Effector memory CD4-positive, alpha-beta T cell (primary cell): ENCODE measurements around the gene CDK5R1.

Experiments
- DNase-seq, 3 donors: peaks; one replicate each; pipeline ENCODE4 v3.0.0-alpha.2; 2020
- H3K27ac ChIP-seq: 2 replicates; pipeline ENCODE4 v1.7.0; 2013; ENCODE audit warnings: mild to moderate bottlenecking, low read length, moderate library complexity; ENCODE audit not compliant: insufficient read depth, poor library complexity, severe bottlenecking
- H3K27me3 ChIP-seq: replicated peaks from 2 replicates; pipeline ENCODE4 v1.7.0; 2013; ENCODE audit warnings: mild to moderate bottlenecking, low read length; ENCODE audit not compliant: insufficient read depth, control insufficient read depth, poor library complexity, severe bottlenecking
- H3K36me3 ChIP-seq: 2 replicates; pipeline ENCODE4 v1.7.0; 2013; ENCODE audit warnings: mild to moderate bottlenecking, low read length, moderate library complexity; ENCODE audit not compliant: control insufficient read depth, insufficient read depth
- H3K4me1 ChIP-seq: 2 replicates; pipeline ENCODE4 v1.7.0; 2013; ENCODE audit warnings: low read length, mild to moderate bottlenecking; ENCODE audit not compliant: control insufficient read depth, insufficient read depth, poor library complexity, severe bottlenecking
- H3K4me3 ChIP-seq: 2 replicates; pipeline ENCODE4 v1.7.0; 2013; ENCODE audit warnings: low read length, low read depth, mild to moderate bottlenecking; ENCODE audit not compliant: insufficient read depth, poor library complexity, severe bottlenecking
- H3K9me3 ChIP-seq: 2 replicates; pipeline ENCODE4 v1.7.0; 2013; ENCODE audit warnings: mild to moderate bottlenecking, low read length, moderate library complexity; ENCODE audit not compliant: control insufficient read depth

Gene CDK5R1

GRCh38 chr17:32502013-32502412, 15.2 kb downstream of the CDK5R1 start:
- no peaks in the 10 kb centered on the region for H3K9me3 ChIP-seq
- H3K36me3 ChIP-seq: no peaks in the 10 kb centered on the region
- H3K4me1 ChIP-seq: peaks cover 39% of the 10 kb centered on the region
- DNase-seq: no peak
- H3K27me3 ChIP-seq: no peaks in the 10 kb centered on the region
- H3K4me3 ChIP-seq: no peak overlapping the region
- H3K27ac ChIP-seq: peak overlapping the region; percentile 13

GRCh38 chr17:32502710-32503109, 15.9 kb downstream of the CDK5R1 start:
- H3K9me3 ChIP-seq: no peaks in the 10 kb centered on the region
- H3K4me1 ChIP-seq: peaks cover 39% of the 10 kb centered on the region
- H3K27me3 ChIP-seq: no peaks in the 10 kb centered on the region
- H3K27ac ChIP-seq: peak overlapping the region; percentile 68
- DNase-seq: no peak
- H3K36me3 ChIP-seq: no peaks in the 10 kb centered on the region
- H3K4me3 ChIP-seq: no peak overlapping the region

GRCh38 chr17:32503251-32504165, 16.7 kb downstream of the CDK5R1 start:
- Histone ChIP-seq H3K27ac (peak overlapping the region; percentile 68), H3K4me1 (peaks cover 39% of the 10 kb centered on the region), H3K4me3 (no peak overlapping the region)

GRCh38 chr17:32504166-32504990, 17.6 kb downstream of the CDK5R1 start:
- H3K4me3 ChIP-seq: no peak overlapping the region
- no peaks in the 10 kb centered on the region for H3K9me3 ChIP-seq
- H3K27me3 ChIP-seq: no peaks in the 10 kb centered on the region
- no peak for DNase-seq
- no peaks in the 10 kb centered on the region for H3K36me3 ChIP-seq
- H3K27ac ChIP-seq: peak overlapping the region; percentile 68
- H3K4me1 ChIP-seq: peaks cover 39% of the 10 kb centered on the region

More at GRCh38 chr17:32503251-32504165, 16.7 kb downstream of the CDK5R1 start:
- H3K36me3 ChIP-seq: no peaks in the 10 kb centered on the region
- peak in 1 of 3 donors; percentile 17 for DNase-seq
- no peaks in the 10 kb centered on the region for H3K9me3 ChIP-seq
- no peaks in the 10 kb centered on the region for H3K27me3 ChIP-seq

- Histone ChIP-seq H3K4me1 (peaks cover 24% of the 10 kb centered on the region), H3K36me3 (no peaks in the 10 kb centered on the region), H3K4me3 (no peak overlapping the region), H3K27me3 (no peaks in the 10 kb centered on the region), H3K9me3 (no peaks in the 10 kb centered on the region), H3K27ac (no peak overlapping the region)
- DNase-seq: no peak
Measured at GRCh38 chr17:32508926-32509325, 22.1 kb downstream of the CDK5R1 start.

GRCh38 chr17:32510466-32510865, 23.7 kb downstream of the CDK5R1 start:
- peaks cover 8% of the 10 kb centered on the region for H3K4me1 ChIP-seq
- DNase-seq: no peak
- H3K9me3 ChIP-seq: no peaks in the 10 kb centered on the region
- no peak overlapping the region for H3K4me3 ChIP-seq
- H3K27ac ChIP-seq: no peak overlapping the region
- H3K27me3 ChIP-seq: no peaks in the 10 kb centered on the region
- H3K36me3 ChIP-seq: no peaks in the 10 kb centered on the region

- Histone ChIP-seq H3K9me3 (no peaks in the 10 kb centered on the region), H3K27ac (no peak overlapping the region), H3K4me1 (peaks cover 13% of the 10 kb centered on the region), H3K36me3 (no peaks in the 10 kb centered on the region), H3K27me3 (no peaks in the 10 kb centered on the region), H3K4me3 (no peak overlapping the region)
- no peak for DNase-seq
Measured at GRCh38 chr17:32512328-32512727, 25.5 kb downstream of the CDK5R1 start.

- no peak overlapping the region for H3K27ac ChIP-seq
- DNase-seq: no peak
- H3K4me3 ChIP-seq: no peak overlapping the region
- H3K36me3 ChIP-seq: no peaks in the 10 kb centered on the region
- H3K9me3 ChIP-seq: no peaks in the 10 kb centered on the region
- no peaks in the 10 kb centered on the region for H3K27me3 ChIP-seq
- H3K4me1 ChIP-seq: peaks cover 25% of the 10 kb centered on the region
Measured at GRCh38 chr17:32513579-32513978, 26.8 kb downstream of the CDK5R1 start.

GRCh38 chr17:32514606-32515005, 27.8 kb downstream of the CDK5R1 start:
- Histone ChIP-seq H3K4me3 (no peak overlapping the region), H3K27ac (no peak overlapping the region), H3K27me3 (no peaks in the 10 kb centered on the region), H3K4me1 (peaks cover 32% of the 10 kb centered on the region), H3K9me3 (no peaks in the 10 kb centered on the region), H3K36me3 (no peaks in the 10 kb centered on the region)
- no peak for DNase-seq
